Cortex of kidney (tissue), 1 donor: ENCODE results near the gene ZBTB5.
"Not testable (repeated sequence)": the region's sequence is repeated elsewhere in the genome, so short reads cannot be mapped to it uniquely, and the experiment has no call there.

Experiments used
- DNase-seq: peaks from one replicate; lab custom pipeline; 2025; lab: John Stamatoyannopoulos, UW

Gene ZBTB5

GRCh38 chr9:37449862-37450632 lies 15.2 kb downstream of the ZBTB5 start:
- no peak for DNase-seq

GRCh38 chr9:37447111-37447510 lies 18.1 kb downstream of the ZBTB5 start:
- DNase-seq: no peak

- no peak for DNase-seq
Observed at GRCh38 chr9:37446401-37446800, 18.8 kb downstream of the ZBTB5 start.

GRCh38 chr9:37445832-37446231 lies 19.4 kb downstream of the ZBTB5 start:
- DNase-seq: no peak

GRCh38 chr9:37444890-37445289 lies 20.4 kb downstream of the ZBTB5 start:
- no peak for DNase-seq

- no peak for DNase-seq
Observed at GRCh38 chr9:37443566-37443965, 21.7 kb downstream of the ZBTB5 start.

GRCh38 chr9:37442556-37442955 lies 22.7 kb downstream of the ZBTB5 start:
- DNase-seq: no peak

- DNase-seq: no peak
Observed at GRCh38 chr9:37441776-37442370, 23.4 kb downstream of the ZBTB5 start.

- DNase-seq: no peak
Observed at GRCh38 chr9:37438359-37438758, 26.9 kb downstream of the ZBTB5 start.

- no peak for DNase-seq
Observed at GRCh38 chr9:37437621-37438020, 27.6 kb downstream of the ZBTB5 start.

GRCh38 chr9:37437010-37437409 lies 28.2 kb downstream of the ZBTB5 start:
- DNase-seq: no peak

GRCh38 chr9:37436540-37436939 lies 28.7 kb downstream of the ZBTB5 start:
- no peak for DNase-seq

GRCh38 chr9:37433867-37434371 lies 31.3 kb downstream of the ZBTB5 start:
- no peak for DNase-seq

- no peak for DNase-seq
Observed at GRCh38 chr9:37432020-37432419, 33.2 kb downstream of the ZBTB5 start.

GRCh38 chr9:37430841-37431597 lies 34.2 kb downstream of the ZBTB5 start:
- DNase-seq: no peak

- no peak for DNase-seq
Observed at GRCh38 chr9:37429441-37430285, 35.6 kb downstream of the ZBTB5 start.

GRCh38 chr9:37428345-37428744 lies 36.9 kb downstream of the ZBTB5 start:
- DNase-seq: no peak

- no peak for DNase-seq
Observed at GRCh38 chr9:37426846-37427245, 38.4 kb downstream of the ZBTB5 start.

- DNase-seq: not testable (repeated sequence)
Observed at GRCh38 chr9:37426431-37426830, 38.8 kb downstream of the ZBTB5 start.

- no peak for DNase-seq
Observed at GRCh38 chr9:37425298-37425752, 39.9 kb downstream of the ZBTB5 start.

GRCh38 chr9:37424686-37425297 lies 40.5 kb downstream of the ZBTB5 start:
- no peak for DNase-seq
